OCI-LY1 (cell line): ENCODE results near the gene MAD1L1.

Experiments used
- H2AFZ ChIP-seq: fragments of 200-600 bp; sonication (generic), shearing (Covaris generic); 2 replicates; pipeline ENCODE4 v1.6.0; 2014; ENCODE audit warnings: antibody characterized with exemption, mild to moderate bottlenecking, low read length
- H3F3A ChIP-seq: fragments of 200-600 bp; sonication (generic), shearing (Covaris generic); 2 replicates; pipeline ENCODE4 v1.6.0; 2014; ENCODE audit warnings: mild to moderate bottlenecking, antibody characterized with exemption, low read length, moderate library complexity; ENCODE audit not compliant: insufficient read depth
- H3K27ac ChIP-seq: fragments of 200-600 bp; sonication (generic); 2 replicates; pipeline ENCODE4 v1.5.1; 2014; ENCODE audit warnings: low read length, mixed run types, mild to moderate bottlenecking, low read depth; ENCODE audit not compliant: poor library complexity, severe bottlenecking
- H3K27me3 ChIP-seq: fragments of 200-600 bp; sonication (generic); 2 replicates; pipeline ENCODE4 v1.6.0; 2014; ENCODE audit warnings: antibody characterized with exemption, mild to moderate bottlenecking, low read length, moderate library complexity; ENCODE audit not compliant: insufficient read depth
- H3K36me3 ChIP-seq: fragments of 200-600 bp; sonication (generic); 2 replicates; pipeline ENCODE4 v1.6.1; 2014; ENCODE audit warnings: mild to moderate bottlenecking, antibody characterized with exemption, low read length, moderate library complexity, mixed read lengths; ENCODE audit not compliant: insufficient read depth
- H3K4me1 ChIP-seq: fragments of 200-600 bp; sonication (generic); 2 replicates; pipeline ENCODE4 v1.5.1; 2014; ENCODE audit warnings: mild to moderate bottlenecking, low read length, moderate library complexity; ENCODE audit not compliant: insufficient read depth, severe bottlenecking
- H3K4me2 ChIP-seq: fragments of 200-600 bp; sonication (generic), shearing (Covaris generic); 2 replicates; pipeline ENCODE4 v1.6.1; 2014; ENCODE audit warnings: low read length
- H3K4me3 ChIP-seq: fragments of 200-600 bp; sonication (generic); 2 replicates; pipeline ENCODE4 v1.5.1; 2014; ENCODE audit warnings: low read length, low read depth, mild to moderate bottlenecking, mixed read lengths; ENCODE audit not compliant: poor library complexity, severe bottlenecking
- H3K79me2 ChIP-seq: fragments of 200-600 bp; shearing (Covaris generic); 2 replicates; pipeline ENCODE4 v1.6.1; 2016; ENCODE audit warnings: mixed run types, low read length, mixed read lengths; ENCODE audit not compliant: insufficient read depth
- H3K9ac ChIP-seq: fragments of 200-600 bp; sonication (generic), shearing (Covaris generic); 2 replicates; pipeline ENCODE4 v1.6.1; 2014; ENCODE audit warnings: mild to moderate bottlenecking, low read length, mixed read lengths
- H3K9me2 ChIP-seq: fragments of 200-600 bp; sonication (generic), shearing (Covaris generic); 2 replicates; pipeline ENCODE4 v1.6.1; 2014; ENCODE audit warnings: low read depth, mild to moderate bottlenecking, low read length, mixed read lengths
- H3K9me3 ChIP-seq: fragments of 200-600 bp; shearing (Covaris generic); 2 replicates; pipeline ENCODE4 v1.6.1; 2014; ENCODE audit warnings: low read length, mixed read lengths
- H4K20me1 ChIP-seq: fragments of 200-600 bp; sonication (generic), shearing (Covaris generic); 2 replicates; pipeline ENCODE4 v1.6.0; 2016; ENCODE audit warnings: mild to moderate bottlenecking, low read length; ENCODE audit not compliant: insufficient read depth
- EZH2 ChIP-seq: fragments of 200-600 bp; sonication (generic), shearing (Covaris generic); IDR thresholded peaks from 2 replicates; pipeline ENCODE4 v1.8.0; 2017; ENCODE audit warnings: borderline replicate concordance, mixed run types, mild to moderate bottlenecking, antibody characterized with exemption, low read length, moderate library complexity, mixed read lengths
- TF ChIP-seq, protein P1 (sequence below): fragments of 200-600 bp; sonication (generic), shearing (Covaris generic); IDR thresholded peaks from 2 replicates; pipeline ENCODE4 v1.5.1; 2017; ENCODE audit warnings: mild to moderate bottlenecking, antibody characterized with exemption, low read length, moderate library complexity, mixed read lengths

MAD1L1 gene

DNA sequence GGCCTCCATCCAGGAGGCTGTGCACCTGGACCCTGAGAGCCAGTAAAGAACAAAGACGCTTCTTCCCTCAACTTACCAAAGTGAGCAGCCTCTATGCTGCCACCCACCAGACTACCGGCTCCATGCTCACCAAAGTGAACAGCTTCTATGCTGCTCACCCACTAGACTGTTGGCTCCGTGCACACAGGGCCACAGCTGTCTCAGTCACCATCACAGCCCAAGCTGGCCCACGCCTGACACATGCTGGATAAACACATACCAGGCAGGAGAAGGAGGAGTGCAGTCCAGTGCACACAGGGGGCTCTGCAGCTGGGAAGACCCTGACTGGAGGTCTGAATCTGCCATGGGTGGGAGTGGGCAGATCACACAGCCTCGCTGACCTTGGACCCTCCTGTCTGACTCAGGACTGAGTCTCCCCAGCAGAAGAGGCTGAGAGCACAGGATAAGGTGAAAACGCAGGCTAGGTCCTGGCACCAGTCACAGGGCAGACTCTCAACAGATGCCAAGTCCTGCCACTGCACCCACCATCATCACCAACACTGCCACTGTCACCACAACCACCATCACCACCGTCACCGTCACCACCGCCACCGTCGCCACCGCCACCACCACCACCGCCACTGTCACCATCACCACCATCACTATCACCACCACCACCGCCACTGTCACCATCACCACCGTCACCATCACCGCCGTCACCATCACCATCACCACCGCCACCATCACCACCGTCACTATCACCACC, 130.9 kb downstream of the MAD1L1 start:
- Histone ChIP-seq H3K4me3 (no peak overlapping the region), H3F3A (no peaks in the 10 kb centered on the region), H3K9me3 (no peaks in the 10 kb centered on the region), H3K4me2 (no peak overlapping the region), H3K4me1 (peaks cover 67% of the 10 kb centered on the region), H3K9me2 (no peaks in the 10 kb centered on the region), H3K9ac (no peak overlapping the region), H2AFZ (no peak overlapping the region), H3K79me2 (no peaks in the 10 kb centered on the region), H3K27me3 (no peaks in the 10 kb centered on the region), H3K27ac (peak overlapping the region; percentile 95), H4K20me1 (no peaks in the 10 kb centered on the region), H3K36me3 (no peaks in the 10 kb centered on the region)
- no peak for TF ChIP-seq EZH2
- TF ChIP-seq, protein P1, sequence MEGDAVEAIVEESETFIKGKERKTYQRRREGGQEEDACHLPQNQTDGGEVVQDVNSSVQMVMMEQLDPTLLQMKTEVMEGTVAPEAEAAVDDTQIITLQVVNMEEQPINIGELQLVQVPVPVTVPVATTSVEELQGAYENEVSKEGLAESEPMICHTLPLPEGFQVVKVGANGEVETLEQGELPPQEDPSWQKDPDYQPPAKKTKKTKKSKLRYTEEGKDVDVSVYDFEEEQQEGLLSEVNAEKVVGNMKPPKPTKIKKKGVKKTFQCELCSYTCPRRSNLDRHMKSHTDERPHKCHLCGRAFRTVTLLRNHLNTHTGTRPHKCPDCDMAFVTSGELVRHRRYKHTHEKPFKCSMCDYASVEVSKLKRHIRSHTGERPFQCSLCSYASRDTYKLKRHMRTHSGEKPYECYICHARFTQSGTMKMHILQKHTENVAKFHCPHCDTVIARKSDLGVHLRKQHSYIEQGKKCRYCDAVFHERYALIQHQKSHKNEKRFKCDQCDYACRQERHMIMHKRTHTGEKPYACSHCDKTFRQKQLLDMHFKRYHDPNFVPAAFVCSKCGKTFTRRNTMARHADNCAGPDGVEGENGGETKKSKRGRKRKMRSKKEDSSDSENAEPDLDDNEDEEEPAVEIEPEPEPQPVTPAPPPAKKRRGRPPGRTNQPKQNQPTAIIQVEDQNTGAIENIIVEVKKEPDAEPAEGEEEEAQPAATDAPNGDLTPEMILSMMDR = no peak

DNA sequence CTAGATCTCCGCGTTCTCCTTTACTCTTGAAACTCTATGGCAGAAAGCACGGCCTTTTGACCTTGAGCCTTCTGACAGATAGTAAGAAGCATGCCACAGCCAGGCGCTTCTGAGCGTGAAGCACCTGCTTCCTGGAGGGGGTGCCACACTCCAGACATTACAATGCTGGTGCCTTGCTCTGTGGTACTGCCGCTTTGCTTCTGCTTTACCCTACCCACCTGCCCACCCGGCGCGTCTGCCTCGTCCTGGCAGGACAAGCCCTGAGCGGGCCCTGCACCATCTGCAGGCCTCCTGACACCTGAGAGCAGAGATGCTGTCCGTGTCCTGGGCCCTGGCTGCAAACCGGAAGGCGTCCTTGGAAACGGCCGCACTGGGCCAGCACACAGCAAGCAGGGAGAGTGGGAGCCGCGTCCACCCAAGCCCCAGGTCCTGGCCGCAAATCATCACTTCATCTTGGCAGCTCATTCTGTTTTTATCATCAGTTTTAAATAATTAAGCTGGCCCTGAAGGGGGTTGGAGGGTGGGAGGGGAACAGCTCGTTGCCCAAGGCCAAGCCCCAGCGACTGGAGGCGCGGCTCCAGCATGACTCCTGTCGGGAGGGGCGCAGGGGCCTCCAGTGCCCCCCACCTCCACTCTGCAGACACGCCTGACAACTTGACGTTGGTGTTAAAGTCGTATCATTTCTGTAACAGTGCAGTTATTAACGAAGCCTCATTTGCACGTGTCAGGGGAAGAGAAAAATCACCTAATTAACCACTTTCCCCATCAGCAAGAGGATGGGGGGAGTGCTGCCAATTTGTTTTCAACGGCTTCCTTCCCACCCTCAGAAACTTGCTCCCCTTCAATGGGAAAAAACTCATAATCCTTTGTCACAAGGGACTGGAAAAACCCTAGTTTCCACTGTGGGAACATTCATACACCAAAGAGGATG, 132.2 kb downstream of the MAD1L1 start:
- H3K4me3 ChIP-seq = peak overlapping the region; percentile 31
- H3K4me2 ChIP-seq = peak overlapping the region; percentile 51
- H2AFZ ChIP-seq = no peak overlapping the region
- H3F3A ChIP-seq = no peaks in the 10 kb centered on the region
- no peaks in the 10 kb centered on the region for H3K79me2 ChIP-seq
- no peaks in the 10 kb centered on the region for H3K9me2 ChIP-seq
- peak overlapping the region; percentile 95 for H3K27ac ChIP-seq
- peaks cover 55% of the 10 kb centered on the region for H3K4me1 ChIP-seq
- H3K36me3 ChIP-seq = no peaks in the 10 kb centered on the region
- H3K9ac ChIP-seq = peak overlapping the region; percentile 67
- no peaks in the 10 kb centered on the region for H4K20me1 ChIP-seq
- no peaks in the 10 kb centered on the region for H3K27me3 ChIP-seq
- TF ChIP-seq, protein P1 = peak; percentile 65
- TF ChIP-seq EZH2 = no peak
- H3K9me3 ChIP-seq = no peaks in the 10 kb centered on the region

DNA sequence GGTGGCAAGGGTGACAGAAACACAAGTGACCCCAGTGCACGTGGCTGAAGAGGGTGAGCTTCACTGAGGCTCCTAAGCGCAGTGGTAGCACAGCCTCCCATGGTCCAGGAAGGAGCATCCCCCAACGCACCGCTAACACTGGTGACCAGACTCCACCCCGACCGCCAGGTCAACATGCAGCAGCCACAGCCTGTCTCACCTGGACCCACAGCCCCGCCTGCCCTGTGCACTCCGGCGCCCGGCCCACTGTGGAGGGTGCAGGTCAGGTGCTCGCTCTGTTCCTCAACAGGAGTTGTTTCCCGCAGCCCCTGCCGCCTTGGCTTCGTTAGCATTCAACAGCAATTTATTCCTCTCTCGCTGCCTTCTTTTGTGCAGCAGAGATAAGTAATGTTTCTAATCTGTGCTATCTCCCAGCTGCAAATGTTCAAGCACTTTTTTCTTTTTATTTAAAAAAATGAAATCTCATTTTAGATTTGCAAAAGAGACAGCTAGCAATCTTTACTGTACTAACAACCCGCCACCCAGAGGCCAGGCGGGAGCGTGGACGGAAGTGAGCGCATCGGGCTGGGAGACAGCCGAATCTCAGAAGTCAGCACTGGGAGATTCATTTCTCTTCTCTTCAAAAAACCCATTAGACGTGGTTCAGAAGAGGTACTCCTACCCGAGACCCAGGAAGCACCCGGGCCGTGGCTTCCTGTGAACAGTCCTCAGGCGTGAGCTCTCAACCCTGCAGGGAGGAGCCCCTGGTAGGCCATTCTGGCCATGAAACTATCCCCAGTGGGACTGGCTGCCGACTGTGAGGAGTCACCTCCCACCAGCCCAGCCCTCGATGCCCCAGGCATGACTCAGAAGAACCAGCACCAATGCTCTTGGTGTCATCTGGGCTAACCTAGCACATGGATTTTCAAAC, 133.4 kb downstream of the MAD1L1 start:
- H3K27me3 ChIP-seq = no peaks in the 10 kb centered on the region
- no peaks in the 10 kb centered on the region for H3K36me3 ChIP-seq
- H3K9ac ChIP-seq = peak overlapping the region; percentile 67
- no peaks in the 10 kb centered on the region for H3K9me3 ChIP-seq
- no peaks in the 10 kb centered on the region for H3K9me2 ChIP-seq
- H3K4me2 ChIP-seq = peak overlapping the region; percentile 51
- H3K4me3 ChIP-seq = peak overlapping the region; percentile 31
- peaks cover 43% of the 10 kb centered on the region for H3K4me1 ChIP-seq
- H3K27ac ChIP-seq = peak overlapping the region; percentile 95
- H3F3A ChIP-seq = no peaks in the 10 kb centered on the region
- TF ChIP-seq EZH2 = no peak
- TF ChIP-seq, protein P1 = peak; percentile 47
- no peaks in the 10 kb centered on the region for H3K79me2 ChIP-seq
- no peaks in the 10 kb centered on the region for H4K20me1 ChIP-seq
- no peak overlapping the region for H2AFZ ChIP-seq
